ENCODE results near the gene JPH3.

The JPH3 gene

GRCh38 chr16:87601401-87601981 lies 817 bp upstream of the JPH3 start:
- no peak for DNase-seq

- DNase-seq = no peak
Observed at GRCh38 chr16:87602821-87603683, 744 bp downstream of the JPH3 start.

GRCh38 chr16:87603684-87604633 lies 1.7 kb downstream of the JPH3 start:
- DNase-seq = no peak

- no peak for DNase-seq
Observed at GRCh38 chr16:87604634-87605111, 2.4 kb downstream of the JPH3 start.

GRCh38 chr16:87607223-87607622 lies 4.9 kb downstream of the JPH3 start:
- DNase-seq = no peak

GRCh38 chr16:87607871-87608270 lies 5.6 kb downstream of the JPH3 start:
- no peak for DNase-seq

- DNase-seq = peak; percentile 42
Observed at GRCh38 chr16:87608400-87608985, 6.2 kb downstream of the JPH3 start.

- DNase-seq = no peak
Observed at GRCh38 chr16:87610026-87610425, 7.7 kb downstream of the JPH3 start.

- DNase-seq = no peak
Observed at GRCh38 chr16:87611456-87611855, 9.1 kb downstream of the JPH3 start.

- no peak for DNase-seq
Observed at GRCh38 chr16:87613961-87614360, 11.7 kb downstream of the JPH3 start.

- DNase-seq = no peak
Observed at GRCh38 chr16:87615621-87616041, 13.3 kb downstream of the JPH3 start.

GRCh38 chr16:87616556-87616955 lies 14.2 kb downstream of the JPH3 start:
- no peak for DNase-seq

- DNase-seq = no peak
Observed at GRCh38 chr16:87618216-87618615, 15.9 kb downstream of the JPH3 start.

- no peak for DNase-seq
Observed at GRCh38 chr16:87619360-87620200, 17.3 kb downstream of the JPH3 start.

- no peak for DNase-seq
Observed at GRCh38 chr16:87620201-87620495, 17.8 kb downstream of the JPH3 start.

GRCh38 chr16:87621550-87621829 lies 19.2 kb downstream of the JPH3 start:
- no peak for DNase-seq

GRCh38 chr16:87621976-87622713 lies 19.8 kb downstream of the JPH3 start:
- no peak for DNase-seq

GRCh38 chr16:87622756-87623319 lies 20.5 kb downstream of the JPH3 start:
- DNase-seq = no peak

- DNase-seq = no peak
Observed at GRCh38 chr16:87625241-87625797, 23.0 kb downstream of the JPH3 start.

- no peak for DNase-seq
Observed at GRCh38 chr16:87626401-87626800, 24.1 kb downstream of the JPH3 start.

GRCh38 chr16:87626905-87627304 lies 24.6 kb downstream of the JPH3 start:
- DNase-seq = no peak

Data from activated naive CD4-positive, alpha-beta T cell treated with Interleukin-2 at 50 U/mL for 16 hours (primary cell).